Progenitor cell of endocrine pancreas (in vitro differentiated cells): Measurements from ENCODE around the gene ADRA2B. TPM values are rescaled to one million over a fixed set of nuclear protein-coding genes. Genes with fewer than 3 reads are reported as not detected.

Experiments
- DNase-seq: peaks from one replicate; pipeline ENCODE4 v3.0.0; 2021; ENCODE audit warnings: low spot score; ENCODE audit not compliant: unreplicated experiment
- H3K27ac Mint-ChIP-seq: 2 replicates; pipeline ENCODE4 v1.8.0; 2021; ENCODE audit warnings: mild to moderate bottlenecking, moderate library complexity, mixed read lengths
- H3K27me3 Mint-ChIP-seq: 2 replicates; pipeline ENCODE4 v1.8.0; 2021; ENCODE audit warnings: mixed read lengths
- H3K36me3 Mint-ChIP-seq: 2 replicates; pipeline ENCODE4 v1.8.0; 2022; ENCODE audit warnings: mixed read lengths; ENCODE audit not compliant: insufficient read depth
- H3K4me1 Mint-ChIP-seq: 2 replicates; pipeline ENCODE4 v1.8.0; 2021; ENCODE audit warnings: low read depth, mixed read lengths
- H3K4me3 Mint-ChIP-seq: 2 replicates; pipeline ENCODE4 v1.8.0; 2021; ENCODE audit warnings: low read depth, mild to moderate bottlenecking, moderate library complexity, mixed read lengths
- H3K9me3 Mint-ChIP-seq: 2 replicates; pipeline ENCODE4 v1.8.0; 2021; ENCODE audit warnings: low read depth, mixed read lengths
- CTCF ChIP-seq: fragments of 200-600 bp; sonication (generic); IDR thresholded peaks from one replicate; pipeline ENCODE4 v1.5.0; 2021; ENCODE audit warnings: antibody characterized with exemption, mild to moderate bottlenecking; ENCODE audit not compliant: unreplicated experiment
- total RNA-seq: library from RNA; stranded (reverse); gene quantifications from 2 replicates; pipeline ENCODE4 v1.2.1, GENCODE V29; 2021

Gene ADRA2B
- total RNA-seq, 1 donor from 2014 or later = 0.69 TPM

GRCh38 chr2:96148410-96149217 lies 32.2 kb upstream of the ADRA2B start:
- TF ChIP-seq CTCF = no peak
- no peaks in the 10 kb centered on the region for H3K36me3 Mint-ChIP-seq
- H3K27ac Mint-ChIP-seq = no peak overlapping the region
- no peak for DNase-seq
- H3K27me3 Mint-ChIP-seq = peaks cover 42% of the 10 kb centered on the region
- peaks cover 3% of the 10 kb centered on the region for H3K4me1 Mint-ChIP-seq
- H3K4me3 Mint-ChIP-seq = no peak overlapping the region
- H3K9me3 Mint-ChIP-seq = no peaks in the 10 kb centered on the region

GRCh38 chr2:96147593-96148201 lies 31.3 kb upstream of the ADRA2B start:
- DNase-seq = no peak
- Mint-ChIP-seq H3K4me1 (peaks cover 3% of the 10 kb centered on the region), H3K36me3 (no peaks in the 10 kb centered on the region), H3K4me3 (no peak overlapping the region), H3K27ac (no peak overlapping the region), H3K27me3 (peaks cover 43% of the 10 kb centered on the region), H3K9me3 (no peaks in the 10 kb centered on the region)
- TF ChIP-seq CTCF = no peak

GRCh38 chr2:96146881-96147592 lies 30.7 kb upstream of the ADRA2B start:
- no peak for TF ChIP-seq CTCF
- no peak for DNase-seq
- peaks cover 43% of the 10 kb centered on the region for H3K27me3 Mint-ChIP-seq
- H3K9me3 Mint-ChIP-seq = no peaks in the 10 kb centered on the region
- no peak overlapping the region for H3K4me3 Mint-ChIP-seq
- no peak overlapping the region for H3K27ac Mint-ChIP-seq
- H3K4me1 Mint-ChIP-seq = peaks cover 3% of the 10 kb centered on the region
- no peaks in the 10 kb centered on the region for H3K36me3 Mint-ChIP-seq

- DNase-seq = no peak
- H3K27ac Mint-ChIP-seq = no peak overlapping the region
- H3K9me3 Mint-ChIP-seq = no peaks in the 10 kb centered on the region
- no peaks in the 10 kb centered on the region for H3K36me3 Mint-ChIP-seq
- no peak overlapping the region for H3K4me3 Mint-ChIP-seq
- peaks cover 45% of the 10 kb centered on the region for H3K27me3 Mint-ChIP-seq
- H3K4me1 Mint-ChIP-seq = peaks cover 3% of the 10 kb centered on the region
- no peak for TF ChIP-seq CTCF
These were observed 29.9 kb upstream of the ADRA2B start for GRCh38 chr2:96146153-96146880.

GRCh38 chr2:96145848-96146152 lies 29.4 kb upstream of the ADRA2B start:
- Mint-ChIP-seq H3K36me3 (no peaks in the 10 kb centered on the region), H3K4me1 (peaks cover 3% of the 10 kb centered on the region), H3K4me3 (peak overlapping the region; percentile 19), H3K9me3 (no peaks in the 10 kb centered on the region), H3K27ac (no peak overlapping the region), H3K27me3 (peaks cover 45% of the 10 kb centered on the region)
- no peak for DNase-seq
- no peak for TF ChIP-seq CTCF
